Measurements from ENCODE around the gene CD52. TPM values are rescaled to one million over a fixed set of nuclear protein-coding genes. Genes with fewer than 3 reads are reported as not detected.

CD52 gene
- polyA plus RNA-seq, 1 donor (not counting 4 experiments of a cell fraction or from before 2014, with no cell fraction given), result 0.22 TPM

DNA sequence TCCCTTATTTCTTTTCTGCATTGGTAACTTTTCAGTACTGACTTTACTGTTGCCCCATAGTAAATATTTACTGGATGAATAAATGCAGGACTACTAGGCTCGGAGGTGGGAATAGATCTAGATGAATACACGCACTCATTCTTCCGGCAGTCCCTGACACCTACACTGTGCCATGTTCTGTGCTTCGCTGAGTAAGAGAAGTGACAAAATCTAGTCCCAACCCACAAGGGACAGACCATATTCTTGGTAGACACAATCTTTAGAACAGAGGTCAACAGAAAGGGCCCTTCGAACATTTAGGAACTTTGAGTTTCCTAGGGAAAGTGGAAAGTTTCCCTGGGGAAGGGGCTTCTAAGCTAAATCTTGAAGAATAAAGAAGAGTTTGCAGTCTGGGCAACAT, 3.3 kb upstream of the CD52 start:
- Histone ChIP-seq H3K27ac (ENCODE audit: control insufficient read depth, insufficient read depth, low read length) (no peak overlapping the region), H3K36me3 (ENCODE audit: control insufficient read depth in 2 of 2, extremely low read depth in 1 of 2, insufficient read depth in 2 of 2, low read length in 2 of 2) (no peaks in the 10 kb centered on the region), H3K9ac (ENCODE audit: control insufficient read depth, extremely low read depth, insufficient read depth, low read length) (no peak overlapping the region), H3K4me2 (ENCODE audit: control insufficient read depth, extremely low read depth, insufficient read depth, low read depth, low read length) (no peak overlapping the region), H3K4me1 (ENCODE audit: control insufficient read depth, extremely low read depth, insufficient read depth, low read length) (no peaks in the 10 kb centered on the region), H4K20me1 (ENCODE audit: control insufficient read depth, extremely low read depth, insufficient read depth, low read length) (no peaks in the 10 kb centered on the region), H3K79me2 (ENCODE audit: control insufficient read depth, insufficient read depth, low read length) (no peaks in the 10 kb centered on the region), H3K4me3 (ENCODE audit: control insufficient read depth in 2 of 3, extremely low read depth in 1 of 3, insufficient read depth in 2 of 3, low read depth in 1 of 3, low read length in 3 of 3) (no peak overlapping the region), H3K9me3 (ENCODE audit: control insufficient read depth, low read depth, low read length) (no peaks in the 10 kb centered on the region), H3K9me1 (ENCODE audit: control insufficient read depth, extremely low read depth, insufficient read depth, low read length) (no peaks in the 10 kb centered on the region), H3K27me3 (ENCODE audit: control insufficient read depth, extremely low read depth, insufficient read depth, low read length) (no peaks in the 10 kb centered on the region), H2AFZ (ENCODE audit: control insufficient read depth, low read length) (no peak overlapping the region)
- TF ChIP-seq EZH2 (IDR thresholded peaks at IDR 0.05; ENCODE audit: low read length), result no peak
- TF ChIP-seq, protein P1, sequence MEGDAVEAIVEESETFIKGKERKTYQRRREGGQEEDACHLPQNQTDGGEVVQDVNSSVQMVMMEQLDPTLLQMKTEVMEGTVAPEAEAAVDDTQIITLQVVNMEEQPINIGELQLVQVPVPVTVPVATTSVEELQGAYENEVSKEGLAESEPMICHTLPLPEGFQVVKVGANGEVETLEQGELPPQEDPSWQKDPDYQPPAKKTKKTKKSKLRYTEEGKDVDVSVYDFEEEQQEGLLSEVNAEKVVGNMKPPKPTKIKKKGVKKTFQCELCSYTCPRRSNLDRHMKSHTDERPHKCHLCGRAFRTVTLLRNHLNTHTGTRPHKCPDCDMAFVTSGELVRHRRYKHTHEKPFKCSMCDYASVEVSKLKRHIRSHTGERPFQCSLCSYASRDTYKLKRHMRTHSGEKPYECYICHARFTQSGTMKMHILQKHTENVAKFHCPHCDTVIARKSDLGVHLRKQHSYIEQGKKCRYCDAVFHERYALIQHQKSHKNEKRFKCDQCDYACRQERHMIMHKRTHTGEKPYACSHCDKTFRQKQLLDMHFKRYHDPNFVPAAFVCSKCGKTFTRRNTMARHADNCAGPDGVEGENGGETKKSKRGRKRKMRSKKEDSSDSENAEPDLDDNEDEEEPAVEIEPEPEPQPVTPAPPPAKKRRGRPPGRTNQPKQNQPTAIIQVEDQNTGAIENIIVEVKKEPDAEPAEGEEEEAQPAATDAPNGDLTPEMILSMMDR (optimal IDR thresholded peaks at IDR 0.05 in 1 of 3, IDR thresholded peaks at IDR 0.05 in 1 of 3, conservative IDR thresholded peaks at IDR 0.05 in 1 of 3; ENCODE audit: extremely low read depth in 1 of 3, insufficient read depth in 2 of 3, low read length in 3 of 3), result no peak
- dilution Hi-C loops (cut with MboI; ENCODE audit: extremely low pct_ligation_motif_present, low sequenced_read_pairs), result no loop called here
- FAIRE-seq, result no peak
- no peak for DNase-seq (ENCODE audit: low read depth, low spot score)

DNA sequence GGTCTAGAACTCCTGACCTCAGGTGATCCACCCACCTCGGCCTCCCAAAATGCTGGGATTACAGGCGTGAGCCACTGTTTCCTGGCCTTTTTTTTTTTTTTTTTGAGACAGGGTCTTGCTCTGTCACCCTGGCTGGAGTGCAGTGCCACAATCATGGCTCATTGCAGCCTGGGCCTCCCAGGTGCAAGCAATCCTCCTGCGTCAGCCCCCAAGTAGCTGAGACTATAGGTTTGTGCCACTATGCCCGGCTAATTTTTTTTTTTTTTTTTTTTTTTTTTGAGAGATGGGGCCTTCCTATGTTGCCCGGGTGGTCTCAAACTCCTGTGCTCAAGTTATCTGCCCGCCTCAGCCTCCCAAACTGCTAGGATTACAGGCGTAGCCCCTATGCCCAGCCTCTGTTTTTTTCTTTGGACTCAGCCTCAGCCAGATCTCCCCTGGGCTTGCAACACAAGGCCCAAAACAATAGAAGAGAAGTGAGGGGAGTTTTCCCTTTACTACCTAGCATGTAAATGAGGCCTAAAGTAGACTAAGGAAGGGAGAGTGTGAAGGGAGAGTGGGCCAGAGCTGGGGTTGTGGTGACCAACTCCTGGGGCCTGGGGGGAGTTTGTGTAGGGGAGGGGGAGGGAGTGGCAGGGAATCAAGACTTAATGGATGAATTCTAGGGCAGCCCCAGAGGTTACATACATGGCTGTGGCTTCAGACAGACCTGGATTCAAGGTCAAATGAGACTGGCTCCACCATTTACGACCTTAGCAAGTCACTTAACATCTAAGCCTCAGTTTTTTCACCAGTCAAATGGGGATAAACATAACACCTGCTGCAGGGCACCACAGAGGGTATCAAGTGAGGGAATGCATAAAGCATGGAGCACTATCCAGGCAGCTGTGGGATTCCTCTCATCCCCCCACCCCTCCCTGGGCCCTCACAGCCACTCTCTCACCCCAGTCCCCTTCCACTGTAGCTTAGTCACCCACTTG, 1.6 kb upstream of the CD52 start:
- no peaks in the 10 kb centered on the region for H3K9me3 ChIP-seq (ENCODE audit: control insufficient read depth, low read depth, low read length)
- peaks cover 4% of the 10 kb centered on the region for H3K4me1 ChIP-seq (ENCODE audit: control insufficient read depth, extremely low read depth, insufficient read depth, low read length)
- no peaks in the 10 kb centered on the region for H4K20me1 ChIP-seq (ENCODE audit: control insufficient read depth, extremely low read depth, insufficient read depth, low read length)
- no peak overlapping the region for H3K9ac ChIP-seq (ENCODE audit: control insufficient read depth, extremely low read depth, insufficient read depth, low read length)
- no peak overlapping the region for H2AFZ ChIP-seq (ENCODE audit: control insufficient read depth, low read length)
- DNase-seq (ENCODE audit: low read depth, low spot score) (no peak), FAIRE-seq (no peak)
- H3K27ac ChIP-seq (ENCODE audit: control insufficient read depth, insufficient read depth, low read length), result no peak overlapping the region
- H3K4me3 ChIP-seq (ENCODE audit: control insufficient read depth in 2 of 3, extremely low read depth in 1 of 3, insufficient read depth in 2 of 3, low read depth in 1 of 3, low read length in 3 of 3), result no peak overlapping the region
- no peaks in the 10 kb centered on the region for H3K79me2 ChIP-seq (ENCODE audit: control insufficient read depth, insufficient read depth, low read length)
- H3K4me2 ChIP-seq (ENCODE audit: control insufficient read depth, extremely low read depth, insufficient read depth, low read depth, low read length), result no peak overlapping the region
- H3K36me3 ChIP-seq (ENCODE audit: control insufficient read depth in 2 of 2, extremely low read depth in 1 of 2, insufficient read depth in 2 of 2, low read length in 2 of 2), result peaks cover 0 to 2% of the 10 kb centered on the region in 2 experiments
- no peak for TF ChIP-seq EZH2 (IDR thresholded peaks at IDR 0.05; ENCODE audit: low read length)
- TF ChIP-seq, protein P1 (optimal IDR thresholded peaks at IDR 0.05 in 1 of 3, IDR thresholded peaks at IDR 0.05 in 1 of 3, conservative IDR thresholded peaks at IDR 0.05 in 1 of 3; ENCODE audit: extremely low read depth in 1 of 3, insufficient read depth in 2 of 3, low read length in 3 of 3), result no peak
- H3K9me1 ChIP-seq (ENCODE audit: control insufficient read depth, extremely low read depth, insufficient read depth, low read length), result no peaks in the 10 kb centered on the region
- dilution Hi-C loops (cut with MboI; ENCODE audit: extremely low pct_ligation_motif_present, low sequenced_read_pairs), result no loop called here
- no peaks in the 10 kb centered on the region for H3K27me3 ChIP-seq (ENCODE audit: control insufficient read depth, extremely low read depth, insufficient read depth, low read length)
